KMS-11 (cell line): ENCODE measurements around the gene SRSF7.
"Not testable (repeated sequence)": the region's sequence is repeated elsewhere in the genome, so short reads cannot be mapped to it uniquely, and the experiment has no call there.

Experiments
- H2AFZ ChIP-seq: fragments of 200-600 bp; sonication (generic); 2 replicates; pipeline ENCODE4 v1.6.1; 2016; ENCODE audit warnings: antibody characterized with exemption, mixed run types, low read depth
- H3K27ac ChIP-seq: fragments of 200-600 bp; sonication (generic); 2 replicates; pipeline ENCODE4 v1.6.1; 2016; ENCODE audit warnings: mild to moderate bottlenecking, mixed run types
- H3K27me3 ChIP-seq: fragments of 200-600 bp; sonication (generic); 2 replicates; pipeline ENCODE4 v1.6.1; 2017; ENCODE audit warnings: mild to moderate bottlenecking, low read depth, mixed run types, moderate library complexity; ENCODE audit not compliant: insufficient read depth
- H3K36me3 ChIP-seq: fragments of 200-600 bp; sonication (generic); 2 replicates; pipeline ENCODE4 v1.6.1; 2017; ENCODE audit warnings: mild to moderate bottlenecking, mixed run types; ENCODE audit not compliant: insufficient read depth
- H3K4me1 ChIP-seq: fragments of 200-600 bp; sonication (generic); 2 replicates; pipeline ENCODE4 v1.6.1; 2016; ENCODE audit warnings: mild to moderate bottlenecking, low read depth, mixed run types; ENCODE audit not compliant: poor library complexity, severe bottlenecking
- H3K4me2 ChIP-seq: fragments of 200-600 bp; sonication (generic); 2 replicates; pipeline ENCODE4 v1.7.0; 2016; ENCODE audit warnings: mild to moderate bottlenecking, mixed run types
- H3K4me3 ChIP-seq: fragments of 200-600 bp; sonication (generic); IDR thresholded peaks from 2 replicates; pipeline ENCODE4 v1.6.1; 2017; ENCODE audit warnings: low read depth, low read length, mixed read lengths; ENCODE audit not compliant: insufficient read depth
- H3K79me2 ChIP-seq: fragments of 200-600 bp; sonication (generic); 2 replicates; pipeline ENCODE4 v1.6.1; 2016; ENCODE audit warnings: low read depth, mixed run types; ENCODE audit not compliant: insufficient read depth
- H3K9ac ChIP-seq: fragments of 200-600 bp; sonication (generic); 2 replicates; pipeline ENCODE4 v1.6.1; 2016; ENCODE audit warnings: mild to moderate bottlenecking, mixed run types
- H4K20me1 ChIP-seq: fragments of 200-600 bp; sonication (generic); 2 replicates; pipeline ENCODE4 v1.6.1; 2016; ENCODE audit warnings: mild to moderate bottlenecking, mixed run types; ENCODE audit not compliant: insufficient read depth
- TF ChIP-seq, protein P1 (sequence below): fragments of 200-600 bp; sonication (generic); conservative IDR thresholded peaks from 2 replicates; pipeline ENCODE4 v1.6.1; 2017; ENCODE audit warnings: low read depth, mild to moderate bottlenecking, antibody characterized with exemption, low read length, moderate library complexity, mixed read lengths

Gene SRSF7

DNA sequence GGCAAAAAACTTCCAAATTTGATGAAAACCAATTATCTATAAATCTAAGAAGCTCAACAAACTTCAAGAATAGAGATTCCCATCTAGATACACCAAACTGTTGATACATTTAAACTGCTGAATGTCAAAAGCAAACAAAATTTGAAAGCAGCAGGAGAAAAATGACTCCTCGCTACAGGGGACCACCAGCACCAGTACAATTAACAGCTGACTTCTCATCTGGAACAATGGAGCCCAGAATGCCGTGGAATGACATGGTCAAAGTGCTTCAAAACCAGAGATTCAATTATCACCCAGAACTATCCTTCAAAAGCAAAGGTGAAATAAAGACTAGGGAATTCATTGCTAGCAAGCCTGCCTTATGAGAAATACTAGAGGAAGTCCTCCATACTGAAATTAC lies 11.6 kb downstream of the SRSF7 start:
- Histone ChIP-seq H3K27ac (no peak overlapping the region), H3K9ac (no peak overlapping the region), H3K4me2 (no peak overlapping the region), H3K79me2 (peaks cover 25% of the 10 kb centered on the region), H3K4me3 (no peak overlapping the region), H2AFZ (no peak overlapping the region), H3K4me1 (peaks cover 47% of the 10 kb centered on the region), H4K20me1 (peaks cover 11% of the 10 kb centered on the region), H3K36me3 (peaks cover 7% of the 10 kb centered on the region; the same call in 1 of the 2 replicates), H3K27me3 (no peaks in the 10 kb centered on the region)
- TF ChIP-seq, protein P1, sequence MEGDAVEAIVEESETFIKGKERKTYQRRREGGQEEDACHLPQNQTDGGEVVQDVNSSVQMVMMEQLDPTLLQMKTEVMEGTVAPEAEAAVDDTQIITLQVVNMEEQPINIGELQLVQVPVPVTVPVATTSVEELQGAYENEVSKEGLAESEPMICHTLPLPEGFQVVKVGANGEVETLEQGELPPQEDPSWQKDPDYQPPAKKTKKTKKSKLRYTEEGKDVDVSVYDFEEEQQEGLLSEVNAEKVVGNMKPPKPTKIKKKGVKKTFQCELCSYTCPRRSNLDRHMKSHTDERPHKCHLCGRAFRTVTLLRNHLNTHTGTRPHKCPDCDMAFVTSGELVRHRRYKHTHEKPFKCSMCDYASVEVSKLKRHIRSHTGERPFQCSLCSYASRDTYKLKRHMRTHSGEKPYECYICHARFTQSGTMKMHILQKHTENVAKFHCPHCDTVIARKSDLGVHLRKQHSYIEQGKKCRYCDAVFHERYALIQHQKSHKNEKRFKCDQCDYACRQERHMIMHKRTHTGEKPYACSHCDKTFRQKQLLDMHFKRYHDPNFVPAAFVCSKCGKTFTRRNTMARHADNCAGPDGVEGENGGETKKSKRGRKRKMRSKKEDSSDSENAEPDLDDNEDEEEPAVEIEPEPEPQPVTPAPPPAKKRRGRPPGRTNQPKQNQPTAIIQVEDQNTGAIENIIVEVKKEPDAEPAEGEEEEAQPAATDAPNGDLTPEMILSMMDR, result no peak

DNA sequence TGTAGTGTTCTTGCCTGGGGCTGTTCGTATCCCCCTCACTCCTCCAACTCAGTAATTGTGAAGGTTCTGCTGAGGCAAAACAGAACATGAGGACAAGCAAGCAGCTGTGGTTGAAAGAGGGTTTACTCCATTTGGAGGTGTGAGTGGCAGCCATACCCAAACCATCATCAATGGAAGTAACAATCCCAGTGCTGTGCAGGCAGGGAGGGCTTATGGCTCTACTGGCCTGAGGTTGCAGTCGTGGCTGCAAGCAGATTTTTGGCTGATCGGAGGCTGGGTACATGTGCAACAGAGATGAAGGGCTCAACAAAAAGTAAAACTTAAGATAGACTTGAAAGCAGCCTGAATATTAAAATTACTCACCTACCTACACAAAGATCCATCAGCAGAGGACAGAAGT lies 13.2 kb downstream of the SRSF7 start:
- no peak overlapping the region for H3K4me2 ChIP-seq
- no peak overlapping the region for H3K4me3 ChIP-seq
- H3K27ac ChIP-seq, result no peak overlapping the region; the same call in 1 of the 2 replicates
- no peaks in the 10 kb centered on the region for H3K27me3 ChIP-seq
- 0 out of 2 replicates have a peak, but pooled peaks cover 3% of the 10 kb centered on the region for H4K20me1 ChIP-seq
- peaks cover 10% of the 10 kb centered on the region; the same call in 1 of the 2 replicates for H3K79me2 ChIP-seq
- no peak overlapping the region for H3K9ac ChIP-seq
- peaks cover 45% of the 10 kb centered on the region for H3K4me1 ChIP-seq
- no peak overlapping the region for H2AFZ ChIP-seq
- no peaks in the 10 kb centered on the region; the same call in 1 of the 2 replicates for H3K36me3 ChIP-seq
- TF ChIP-seq, protein P1, result no peak

DNA sequence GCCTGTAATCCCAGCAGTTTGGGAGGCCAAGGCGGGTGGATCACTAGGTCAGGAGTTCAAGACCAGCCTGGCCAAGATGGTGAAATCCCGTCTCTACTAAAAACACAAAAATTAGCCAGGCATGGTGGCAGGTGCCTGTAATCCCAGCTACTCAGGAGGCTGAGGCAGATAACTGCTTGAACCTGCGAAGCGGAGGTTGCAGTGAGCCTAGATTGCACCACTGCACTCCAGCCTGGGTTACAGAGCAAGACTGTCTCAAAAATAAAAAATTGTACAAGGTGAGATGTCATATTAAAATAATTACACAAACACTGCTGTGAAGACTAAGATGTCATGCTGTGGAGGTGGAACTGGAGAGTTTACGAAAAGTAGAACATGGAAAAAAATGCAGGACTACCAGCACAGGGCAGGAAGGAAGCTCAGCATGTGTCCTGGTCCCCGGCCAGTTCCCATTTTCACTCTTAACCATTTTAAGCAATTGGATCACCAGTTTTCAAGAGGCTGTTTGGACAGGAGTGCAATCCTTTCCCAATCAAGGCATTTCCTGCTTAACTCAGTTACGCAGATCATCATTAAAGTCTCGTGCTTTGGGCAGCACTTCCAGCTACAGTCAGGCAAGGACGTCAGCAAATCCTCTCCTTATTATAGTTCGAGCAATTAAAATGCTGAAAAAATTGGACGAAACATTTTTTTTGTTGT lies 14.0 kb downstream of the SRSF7 start:
- H3K27ac ChIP-seq, H3K36me3 ChIP-seq, H3K27me3 ChIP-seq, H3K4me3 ChIP-seq, H3K9ac ChIP-seq, H2AFZ ChIP-seq, H4K20me1 ChIP-seq, H3K4me2 ChIP-seq, H3K79me2 ChIP-seq: not testable (repeated sequence)
- peaks cover 45% of the 10 kb centered on the region for H3K4me1 ChIP-seq

DNA sequence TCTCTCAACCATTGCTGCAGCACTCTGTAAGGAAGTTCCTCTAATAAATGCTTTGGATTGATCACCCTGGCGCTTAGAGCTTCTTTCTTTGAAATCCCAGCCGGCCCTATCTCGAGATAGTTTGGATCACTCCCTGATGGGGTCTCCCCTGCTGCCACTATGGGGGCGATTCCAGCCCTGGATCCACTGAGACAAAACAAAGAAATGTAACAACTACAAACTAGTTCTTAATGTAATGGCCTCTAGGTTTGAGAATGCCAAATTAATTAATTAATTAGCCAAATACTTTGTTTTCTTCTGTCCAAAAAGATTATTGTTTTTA lies 15.2 kb downstream of the SRSF7 start:
- Histone ChIP-seq H3K27me3 (no peaks in the 10 kb centered on the region), H3K4me3 (no peak overlapping the region), H3K9ac (no peak overlapping the region), H3K4me1 (peaks cover 38% of the 10 kb centered on the region), H3K36me3 (no peaks in the 10 kb centered on the region; the same call in 1 of the 2 replicates), H3K79me2 (peaks cover 7% of the 10 kb centered on the region; the same call in 1 of the 2 replicates), H3K4me2 (no peak overlapping the region), H2AFZ (no peak overlapping the region), H3K27ac (no peak overlapping the region; the same call in 1 of the 2 replicates), H4K20me1 (no peaks in the 10 kb centered on the region)
- TF ChIP-seq, protein P1, result no peak
